ENCODE measurements around the gene GSG1L.

Gene GSG1L

DNA sequence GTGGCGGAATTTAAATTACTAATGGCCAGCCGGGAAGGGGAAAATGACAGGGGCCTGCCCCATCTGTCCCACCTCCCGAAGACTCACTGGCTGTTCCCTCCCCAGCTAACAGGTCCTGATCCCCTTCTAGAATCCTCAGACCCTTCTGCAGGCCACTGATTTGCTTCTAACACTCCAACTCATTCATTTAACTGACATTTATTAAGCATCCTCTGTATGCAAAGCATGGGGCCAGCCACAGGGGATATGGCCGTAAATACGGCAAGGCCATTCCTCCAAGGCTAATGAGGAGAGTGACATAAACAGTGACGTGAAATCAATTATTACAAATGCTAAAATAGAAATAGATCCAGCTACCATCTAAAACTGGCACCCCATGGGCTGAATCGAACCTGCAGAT is 195.3 kb downstream of the GSG1L start:
- no peak overlapping the region for H3K4me3 ChIP-seq (ENCODE audit: low read depth, low read length)
- no peaks in the 10 kb centered on the region for H3K36me3 ChIP-seq (ENCODE audit: control insufficient read depth, insufficient read depth, low read length)
- no peaks in the 10 kb centered on the region for H3K4me1 ChIP-seq (ENCODE audit: control insufficient read depth, insufficient read depth, low read length)
- peaks cover 10% of the 10 kb centered on the region; the same call in 1 of the 2 replicates for H3K9me3 ChIP-seq (ENCODE audit: control insufficient read depth, insufficient read depth, low read length)
- H3K9ac ChIP-seq (ENCODE audit: low read depth, low read length), result no peak overlapping the region
- H3K27me3 ChIP-seq (ENCODE audit: control insufficient read depth, insufficient read depth, low read length), result peaks cover 7% of the 10 kb centered on the region; the same call in 1 of the 2 replicates
- no peak overlapping the region for H3K27ac ChIP-seq (ENCODE audit: low read depth, low read length)

DNA sequence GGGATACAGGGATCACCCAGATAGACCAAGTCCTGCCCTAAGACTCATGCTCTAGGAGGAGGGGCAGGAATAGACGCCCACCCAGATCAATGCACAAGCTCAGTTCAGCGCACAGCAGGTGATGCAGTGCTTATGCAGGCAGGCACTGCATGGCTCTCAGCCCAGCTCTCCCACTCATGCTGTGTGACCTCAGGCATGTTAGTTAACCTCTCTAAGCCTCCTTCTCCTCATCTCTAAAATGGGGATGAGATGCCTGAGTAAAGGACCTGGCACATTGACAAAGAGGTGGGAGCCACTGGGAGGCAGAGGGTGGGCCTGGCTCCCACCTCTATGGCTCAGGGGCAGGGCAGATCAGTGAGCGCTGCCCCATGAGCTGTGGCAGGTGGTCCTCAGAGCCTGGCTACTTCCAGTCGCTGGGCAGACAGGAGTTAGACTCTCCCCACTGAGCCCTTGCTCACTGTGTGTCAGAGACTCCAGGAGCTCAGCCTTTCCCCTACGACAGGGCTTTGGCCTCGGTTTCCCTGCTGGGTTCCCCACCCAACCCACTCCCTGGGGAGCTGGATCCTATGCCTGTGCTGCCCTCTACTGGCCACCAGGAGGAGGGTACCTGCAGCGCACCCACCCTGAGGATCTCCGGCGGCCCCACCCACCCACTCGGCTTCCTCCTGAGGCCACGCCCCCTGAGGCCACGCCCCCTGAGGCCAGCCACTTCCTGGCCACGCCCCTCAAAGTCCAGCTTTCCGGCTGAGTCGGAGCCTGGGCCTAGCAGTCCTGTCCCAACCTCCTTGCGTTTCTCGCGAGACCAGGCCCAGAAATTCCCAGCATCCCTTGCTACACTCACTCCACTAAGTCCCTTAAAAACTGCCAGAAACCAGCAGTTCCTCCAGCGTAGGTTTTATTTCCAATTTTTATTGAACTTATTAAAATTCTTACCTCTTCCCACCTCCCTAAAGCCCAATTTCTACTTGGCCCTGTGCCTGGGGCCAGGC is 196.1 kb downstream of the GSG1L start:
- Histone ChIP-seq H3K9ac (ENCODE audit: low read depth, low read length) (no peak overlapping the region), H3K36me3 (ENCODE audit: control insufficient read depth, insufficient read depth, low read length) (no peaks in the 10 kb centered on the region), H3K4me1 (ENCODE audit: control insufficient read depth, insufficient read depth, low read length) (no peaks in the 10 kb centered on the region), H3K4me3 (ENCODE audit: low read depth, low read length) (no peak overlapping the region), H3K9me3 (ENCODE audit: control insufficient read depth, insufficient read depth, low read length) (peaks cover 8% of the 10 kb centered on the region; the same call in 1 of the 2 replicates), H3K27me3 (ENCODE audit: control insufficient read depth, insufficient read depth, low read length) (peaks cover 7% of the 10 kb centered on the region; the same call in 1 of the 2 replicates), H3K27ac (ENCODE audit: low read depth, low read length) (no peak overlapping the region)

DNA sequence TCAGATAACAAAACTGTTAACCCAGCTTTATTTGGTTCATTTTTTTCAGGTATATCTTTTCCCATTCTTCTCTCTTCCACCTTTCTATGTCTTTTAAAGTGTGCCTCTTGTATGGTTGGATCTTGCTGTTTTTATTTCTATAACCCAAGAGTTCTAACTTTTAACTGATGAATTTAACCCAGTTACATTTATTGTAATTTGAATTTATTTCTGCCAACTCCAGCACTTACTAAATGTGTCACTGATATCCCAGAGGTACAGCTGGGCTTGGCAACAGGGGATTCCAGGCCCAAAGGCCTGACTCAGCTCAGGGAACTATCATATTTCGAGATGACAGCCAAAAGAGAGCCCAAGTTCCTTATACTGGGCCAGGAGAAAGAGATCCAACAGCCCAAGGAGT is 200.1 kb downstream of the GSG1L start:
- Histone ChIP-seq H3K4me1 (ENCODE audit: control insufficient read depth, insufficient read depth, low read length) (no peaks in the 10 kb centered on the region), H3K4me3 (ENCODE audit: low read depth, low read length) (no peak overlapping the region), H3K36me3 (ENCODE audit: control insufficient read depth, insufficient read depth, low read length) (no peaks in the 10 kb centered on the region), H3K9me3 (ENCODE audit: control insufficient read depth, insufficient read depth, low read length) (peaks cover 8% of the 10 kb centered on the region; the same call in 1 of the 2 replicates), H3K9ac (ENCODE audit: low read depth, low read length) (no peak overlapping the region), H3K27me3 (ENCODE audit: control insufficient read depth, insufficient read depth, low read length) (no peaks in the 10 kb centered on the region), H3K27ac (ENCODE audit: low read depth, low read length) (no peak overlapping the region)

- H3K36me3 ChIP-seq (ENCODE audit: control insufficient read depth, insufficient read depth, low read length), result no peaks in the 10 kb centered on the region
- H3K27ac ChIP-seq (ENCODE audit: low read depth, low read length), result no peak overlapping the region
- H3K9ac ChIP-seq (ENCODE audit: low read depth, low read length), result no peak overlapping the region
- peaks cover 6% of the 10 kb centered on the region; the same call in 1 of the 2 replicates for H3K9me3 ChIP-seq (ENCODE audit: control insufficient read depth, insufficient read depth, low read length)
- H3K4me3 ChIP-seq (ENCODE audit: low read depth, low read length), result no peak overlapping the region
- H3K4me1 ChIP-seq (ENCODE audit: control insufficient read depth, insufficient read depth, low read length), result no peaks in the 10 kb centered on the region
- H3K27me3 ChIP-seq (ENCODE audit: control insufficient read depth, insufficient read depth, low read length), result no peaks in the 10 kb centered on the region
Observed at GRCh38 chr16:27862953-27863352, 200.6 kb downstream of the GSG1L start.

DNA sequence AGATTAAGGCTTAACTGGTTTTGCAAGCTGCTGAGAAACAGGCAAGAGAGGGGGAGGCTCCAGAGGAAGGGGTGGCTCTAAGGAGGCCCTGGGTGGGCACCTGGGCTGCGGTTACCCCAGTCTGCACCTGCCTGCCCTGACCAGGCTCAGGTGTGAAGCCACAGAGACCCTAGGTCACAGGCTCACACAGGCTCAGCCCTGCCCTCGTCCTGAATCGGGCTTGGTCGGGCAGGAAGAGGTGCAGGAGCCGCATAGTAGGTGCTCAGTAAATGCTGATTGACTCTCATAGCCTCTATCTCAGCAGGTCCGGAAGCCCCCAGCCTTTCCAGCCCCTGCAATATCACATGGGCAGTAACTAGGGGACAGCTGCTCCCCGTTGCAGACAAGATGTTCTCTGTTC is 203.4 kb downstream of the GSG1L start:
- Histone ChIP-seq H3K36me3 (ENCODE audit: control insufficient read depth, insufficient read depth, low read length) (no peaks in the 10 kb centered on the region), H3K4me1 (ENCODE audit: control insufficient read depth, insufficient read depth, low read length) (no peaks in the 10 kb centered on the region), H3K27ac (ENCODE audit: low read depth, low read length) (no peak overlapping the region), H3K4me3 (ENCODE audit: low read depth, low read length) (no peak overlapping the region), H3K9ac (ENCODE audit: low read depth, low read length) (no peak overlapping the region), H3K27me3 (ENCODE audit: control insufficient read depth, insufficient read depth, low read length) (no peaks in the 10 kb centered on the region), H3K9me3 (ENCODE audit: control insufficient read depth, insufficient read depth, low read length) (0 out of 2 replicates have a peak, but pooled peaks cover 5% of the 10 kb centered on the region)

DNA sequence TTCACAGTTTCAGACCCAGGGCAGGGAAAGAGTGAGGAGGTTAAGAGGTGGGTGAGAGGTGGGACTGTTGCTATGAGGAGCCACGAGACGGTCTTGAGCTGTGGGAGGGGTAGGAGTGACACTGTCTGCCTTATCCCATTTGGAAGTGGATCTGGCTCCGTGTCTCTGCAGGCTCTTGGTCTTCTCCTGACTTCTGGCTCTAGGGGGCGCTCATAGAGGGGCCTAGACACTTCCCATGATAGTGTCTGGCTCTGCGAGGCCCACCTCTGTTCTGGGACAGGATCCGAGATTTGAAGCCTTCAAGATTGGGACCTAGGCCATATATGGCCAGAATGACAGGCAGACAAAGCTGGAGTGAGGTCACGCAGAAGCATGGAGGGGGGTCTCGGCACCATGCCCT is 204.5 kb downstream of the GSG1L start:
- H3K4me1 ChIP-seq (ENCODE audit: control insufficient read depth, insufficient read depth, low read length), result no peaks in the 10 kb centered on the region
- H3K4me3 ChIP-seq (ENCODE audit: low read depth, low read length), result no peak overlapping the region
- H3K9ac ChIP-seq (ENCODE audit: low read depth, low read length), result no peak overlapping the region
- H3K27me3 ChIP-seq (ENCODE audit: control insufficient read depth, insufficient read depth, low read length), result no peaks in the 10 kb centered on the region
- H3K9me3 ChIP-seq (ENCODE audit: control insufficient read depth, insufficient read depth, low read length), result 0 out of 2 replicates have a peak, but pooled peaks cover 5% of the 10 kb centered on the region
- no peak overlapping the region for H3K27ac ChIP-seq (ENCODE audit: low read depth, low read length)
- no peaks in the 10 kb centered on the region for H3K36me3 ChIP-seq (ENCODE audit: control insufficient read depth, insufficient read depth, low read length)

DNA sequence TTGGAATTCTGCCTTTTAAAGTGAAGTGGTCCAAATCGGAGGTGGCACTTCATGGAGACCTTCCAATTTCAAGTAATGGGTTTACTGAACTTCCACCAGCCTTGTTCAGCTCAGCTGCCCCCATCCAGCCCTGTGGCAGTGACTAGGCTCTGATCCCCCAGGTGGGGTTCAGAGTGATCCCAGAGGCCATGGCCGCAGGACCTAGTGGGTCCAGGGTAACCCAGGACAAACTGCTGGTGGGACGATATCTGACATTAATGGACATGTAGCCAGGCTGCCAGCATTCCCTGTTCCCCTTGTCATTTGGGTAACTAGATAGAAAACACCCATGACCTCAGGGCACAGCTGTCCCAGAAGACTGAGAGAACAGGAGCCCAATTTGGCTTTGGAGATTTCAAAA is 209.9 kb downstream of the GSG1L start:
- no peak overlapping the region for H3K27ac ChIP-seq (ENCODE audit: low read depth, low read length)
- H3K4me3 ChIP-seq (ENCODE audit: low read depth, low read length), result no peak overlapping the region
- H3K9ac ChIP-seq (ENCODE audit: low read depth, low read length), result no peak overlapping the region
- H3K9me3 ChIP-seq (ENCODE audit: control insufficient read depth, insufficient read depth, low read length), result no peaks in the 10 kb centered on the region
- H3K4me1 ChIP-seq (ENCODE audit: control insufficient read depth, insufficient read depth, low read length), result peaks cover 7% of the 10 kb centered on the region; the same call in 1 of the 2 replicates
- H3K36me3 ChIP-seq (ENCODE audit: control insufficient read depth, insufficient read depth, low read length), result no peaks in the 10 kb centered on the region
- H3K27me3 ChIP-seq (ENCODE audit: control insufficient read depth, insufficient read depth, low read length), result no peaks in the 10 kb centered on the region

- Histone ChIP-seq H3K4me3 (ENCODE audit: low read depth, low read length) (no peak overlapping the region), H3K36me3 (ENCODE audit: control insufficient read depth, insufficient read depth, low read length) (no peaks in the 10 kb centered on the region), H3K27me3 (ENCODE audit: control insufficient read depth, insufficient read depth, low read length) (no peaks in the 10 kb centered on the region), H3K4me1 (ENCODE audit: control insufficient read depth, insufficient read depth, low read length) (peaks cover 7% of the 10 kb centered on the region; the same call in 1 of the 2 replicates), H3K27ac (ENCODE audit: low read depth, low read length) (no peak overlapping the region), H3K9ac (ENCODE audit: low read depth, low read length) (no peak overlapping the region), H3K9me3 (ENCODE audit: control insufficient read depth, insufficient read depth, low read length) (no peaks in the 10 kb centered on the region)
Observed at GRCh38 chr16:27853101-27853500, 210.4 kb downstream of the GSG1L start.

DNA sequence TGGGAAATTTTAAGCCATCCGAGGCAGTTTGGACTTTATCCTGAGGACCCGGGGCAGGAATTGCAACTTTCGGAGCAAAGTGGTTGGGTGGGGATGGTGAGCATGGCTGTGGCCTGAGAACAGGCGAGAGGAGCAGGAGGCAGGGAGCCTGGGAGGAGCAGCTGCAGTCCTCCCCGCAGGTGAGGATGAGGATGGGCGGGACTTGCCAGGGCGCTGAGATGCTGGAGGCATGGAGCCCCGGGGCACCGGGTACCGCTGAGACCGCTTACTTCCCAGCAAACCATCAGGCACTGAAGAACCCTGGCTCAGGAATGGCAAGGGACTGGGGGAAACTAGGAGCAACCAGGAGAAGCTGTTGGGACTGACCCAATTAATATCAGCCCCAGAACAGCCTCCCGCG is 210.8 kb downstream of the GSG1L start:
- Histone ChIP-seq H3K36me3 (ENCODE audit: control insufficient read depth, insufficient read depth, low read length) (no peaks in the 10 kb centered on the region), H3K9me3 (ENCODE audit: control insufficient read depth, insufficient read depth, low read length) (no peaks in the 10 kb centered on the region), H3K27me3 (ENCODE audit: control insufficient read depth, insufficient read depth, low read length) (no peaks in the 10 kb centered on the region), H3K4me3 (ENCODE audit: low read depth, low read length) (no peak overlapping the region), H3K9ac (ENCODE audit: low read depth, low read length) (no peak overlapping the region), H3K4me1 (ENCODE audit: control insufficient read depth, insufficient read depth, low read length) (peaks cover 7% of the 10 kb centered on the region; the same call in 1 of the 2 replicates), H3K27ac (ENCODE audit: low read depth, low read length) (no peak overlapping the region)

GRCh38 chr16:27852116-27852515 is 211.4 kb downstream of the GSG1L start:
- Histone ChIP-seq H3K9ac (ENCODE audit: low read depth, low read length) (no peak overlapping the region), H3K36me3 (ENCODE audit: control insufficient read depth, insufficient read depth, low read length) (no peaks in the 10 kb centered on the region), H3K4me1 (ENCODE audit: control insufficient read depth, insufficient read depth, low read length) (peaks cover 7% of the 10 kb centered on the region; the same call in 1 of the 2 replicates), H3K4me3 (ENCODE audit: low read depth, low read length) (no peak overlapping the region), H3K27ac (ENCODE audit: low read depth, low read length) (no peak overlapping the region), H3K27me3 (ENCODE audit: control insufficient read depth, insufficient read depth, low read length) (no peaks in the 10 kb centered on the region), H3K9me3 (ENCODE audit: control insufficient read depth, insufficient read depth, low read length) (no peaks in the 10 kb centered on the region)

DNA sequence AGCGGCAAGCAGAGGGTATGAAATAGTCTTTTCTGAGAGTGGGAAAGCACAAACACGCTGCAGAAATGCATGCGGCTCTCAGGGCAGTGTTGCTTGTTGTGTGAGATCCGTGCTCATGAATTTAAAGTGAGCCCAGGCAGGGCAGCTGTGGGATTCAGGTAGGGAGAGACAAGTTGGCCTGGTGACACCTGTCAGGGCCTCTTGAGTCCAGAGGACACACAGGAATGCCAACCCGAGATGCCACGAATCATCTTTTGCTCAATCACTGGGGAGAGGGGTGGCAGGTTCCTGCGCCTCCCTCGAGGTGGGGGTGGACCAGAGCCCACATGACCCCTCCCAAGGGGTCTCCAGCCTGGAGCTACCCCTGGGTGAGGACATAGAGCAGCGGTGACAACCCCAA is 211.9 kb downstream of the GSG1L start:
- peaks cover 7% of the 10 kb centered on the region; the same call in 1 of the 2 replicates for H3K4me1 ChIP-seq (ENCODE audit: control insufficient read depth, insufficient read depth, low read length)
- H3K27me3 ChIP-seq (ENCODE audit: control insufficient read depth, insufficient read depth, low read length), result no peaks in the 10 kb centered on the region
- no peaks in the 10 kb centered on the region for H3K36me3 ChIP-seq (ENCODE audit: control insufficient read depth, insufficient read depth, low read length)
- H3K27ac ChIP-seq (ENCODE audit: low read depth, low read length), result no peak overlapping the region
- H3K4me3 ChIP-seq (ENCODE audit: low read depth, low read length), result no peak overlapping the region
- H3K9me3 ChIP-seq (ENCODE audit: control insufficient read depth, insufficient read depth, low read length), result no peaks in the 10 kb centered on the region
- no peak overlapping the region for H3K9ac ChIP-seq (ENCODE audit: low read depth, low read length)

All from HUES48 (cell line).